ENCODE measurements around the gene GALNT18. TPM values are rescaled to one million over a fixed set of nuclear protein-coding genes. Genes with fewer than 3 reads are reported as not detected.

GALNT18 gene
- total RNA-seq, 5 donors from 2014 or later (not counting 1 experiment from before 2014, with no cell fraction given) = 0.10 to 0.15 TPM; not detected in 3

DNA sequence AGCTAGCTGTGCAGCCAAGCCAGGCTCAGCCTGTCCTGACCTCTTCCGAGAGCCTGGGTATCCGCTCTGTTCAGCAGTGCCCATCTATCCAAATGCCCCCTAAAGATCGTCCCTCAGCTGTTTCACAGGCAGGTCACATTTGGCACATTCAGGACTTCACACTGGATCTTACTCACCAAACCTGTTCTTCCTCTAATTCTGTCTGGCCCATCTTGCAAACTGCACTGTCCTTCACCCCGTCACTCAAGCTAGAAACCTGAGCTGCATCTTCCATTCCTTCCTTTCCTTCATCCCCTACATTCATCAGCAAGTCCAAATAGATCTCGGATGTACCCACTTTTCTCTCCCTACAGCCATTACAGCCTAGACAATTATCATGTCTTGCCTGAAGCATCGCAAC lies 208.0 kb downstream of the GALNT18 start:
- Histone ChIP-seq H3K27ac (ENCODE audit: low read length) (no peak overlapping the region), H3K4me3 (ENCODE audit: control insufficient read depth in 1 of 2, extremely low read depth in 1 of 2, low read length in 1 of 2) (no peak overlapping the region), H3K9me3 (no peaks in the 10 kb centered on the region), H3K4me1 (ENCODE audit: control insufficient read depth in 1 of 2, extremely low read depth in 1 of 2, insufficient read depth in 2 of 2, low read length in 2 of 2) (no peaks in the 10 kb centered on the region), H3K27me3 (replicated peaks in 1 of 2; ENCODE audit: control insufficient read depth in 2 of 2, extremely low read depth in 1 of 2, insufficient read depth in 2 of 2, low read length in 1 of 2) (peaks cover 0 to 25% of the 10 kb centered on the region in 2 experiments), H3K36me3 (ENCODE audit: control insufficient read depth in 2 of 2, extremely low read depth in 1 of 2, insufficient read depth in 1 of 2, low read length in 1 of 2) (no peaks in the 10 kb centered on the region)
- WGBS (ENCODE audit: insufficient coverage) = 70% methylated on average over 6 of the region's 6 CpGs
- DNase-seq (no peak), ATAC-seq (replicated peaks in 1 of 4) (no peak)
- H3K9me3 Mint-ChIP-seq = no peaks in the 10 kb centered on the region
- H3K36me3 Mint-ChIP-seq = no peaks in the 10 kb centered on the region
- H3K27ac Mint-ChIP-seq = peak overlapping the region in 1 of 2 donors; percentile 45
- H3K4me1 Mint-ChIP-seq = peaks cover 0 to 2% (median 0%) of the 10 kb centered on the region in 3 donors
- H3K27me3 Mint-ChIP-seq = peaks cover 22 to 24% of the 10 kb centered on the region in 2 donors
- CTCF ChIA-PET = no interaction called here
- H3K4me3 Mint-ChIP-seq = no peak overlapping the region
- POLR2A ChIA-PET = no interaction called here

DNA sequence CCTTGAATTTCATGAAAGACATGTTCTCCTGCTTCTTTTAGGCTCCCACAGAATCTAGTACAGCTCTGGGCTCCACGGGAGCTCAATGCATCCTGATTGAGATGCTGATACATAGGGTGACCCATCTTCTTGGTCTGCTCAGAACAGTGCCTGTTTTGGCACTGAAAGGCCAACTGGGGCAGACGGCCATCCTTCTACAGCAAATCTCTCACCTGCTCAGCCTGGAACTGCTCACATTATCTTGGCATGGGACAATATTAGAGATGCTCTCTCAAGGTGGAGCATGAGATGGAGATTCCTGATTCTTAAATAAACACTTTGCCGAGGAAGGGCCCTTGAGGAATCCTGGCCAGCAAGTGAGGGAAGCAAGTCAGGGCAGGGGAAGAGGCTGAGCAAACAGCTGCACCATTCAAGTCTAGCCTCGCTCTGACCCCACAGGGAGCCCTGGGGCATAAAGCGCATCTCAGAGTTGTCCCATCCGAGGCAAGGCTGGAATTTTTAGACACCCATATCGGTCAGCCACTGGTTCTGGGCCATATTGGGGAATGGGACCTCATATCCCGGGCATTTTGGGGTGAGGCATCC lies 210.3 kb downstream of the GALNT18 start:
- Histone ChIP-seq H3K9me3 (no peaks in the 10 kb centered on the region), H3K27ac (ENCODE audit: low read length) (no peak overlapping the region), H3K27me3 (replicated peaks in 1 of 2; ENCODE audit: control insufficient read depth in 2 of 2, extremely low read depth in 1 of 2, insufficient read depth in 2 of 2, low read length in 1 of 2) (peaks cover 0 to 16% of the 10 kb centered on the region in 2 experiments), H3K36me3 (ENCODE audit: control insufficient read depth in 2 of 2, extremely low read depth in 1 of 2, insufficient read depth in 1 of 2, low read length in 1 of 2) (no peaks in the 10 kb centered on the region), H3K4me1 (ENCODE audit: control insufficient read depth in 1 of 2, extremely low read depth in 1 of 2, insufficient read depth in 2 of 2, low read length in 2 of 2) (no peaks in the 10 kb centered on the region), H3K4me3 (ENCODE audit: control insufficient read depth in 1 of 2, extremely low read depth in 1 of 2, low read length in 1 of 2) (no peak overlapping the region)
- DNase-seq = no peak
- Mint-ChIP-seq H3K4me1 (peaks cover 0 to 2% (median 0%) of the 10 kb centered on the region in 3 donors), H3K4me3 (no peak overlapping the region), H3K36me3 (no peaks in the 10 kb centered on the region), H3K9me3 (no peaks in the 10 kb centered on the region), H3K27me3 (peaks cover 19 to 21% of the 10 kb centered on the region in 2 donors), H3K27ac (no peak overlapping the region)
- WGBS (ENCODE audit: insufficient coverage) = 62% methylated on average over 7 of the region's 8 CpGs
- ChIA-PET CTCF (interaction anchor here in 1 of 2 donors (0.6 kb wide), 1 partner anchor 279 kb away, joined by 3 read pairs; no protein-coding TSS in a partner anchor), POLR2A (no interaction called here)
- no peak for ATAC-seq (replicated peaks in 1 of 4)

DNA sequence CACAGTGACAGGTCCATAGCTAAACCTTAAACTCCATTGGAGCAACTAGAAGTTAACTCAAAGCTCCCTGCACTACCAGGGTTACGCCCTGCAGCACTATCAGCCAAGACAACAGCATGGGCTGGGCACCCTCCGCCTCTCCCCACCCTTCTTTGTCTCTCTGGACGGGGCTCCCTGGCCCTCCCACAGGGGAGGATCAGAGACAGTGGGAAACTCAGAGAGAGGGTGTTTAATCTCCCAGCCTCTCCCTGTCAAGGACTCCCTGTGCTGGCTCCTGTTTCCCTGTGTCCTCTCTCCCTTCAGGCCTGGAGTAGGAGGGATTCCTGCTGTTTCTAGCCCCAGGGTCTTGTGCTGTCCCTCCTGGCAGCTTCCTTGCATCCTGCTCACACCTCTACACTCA lies 211.9 kb downstream of the GALNT18 start:
- DNase-seq (no peak), ATAC-seq (replicated peaks in 1 of 4) (no peak)
- Histone ChIP-seq H3K36me3 (ENCODE audit: control insufficient read depth in 2 of 2, extremely low read depth in 1 of 2, insufficient read depth in 1 of 2, low read length in 1 of 2) (no peaks in the 10 kb centered on the region), H3K27ac (ENCODE audit: low read length) (no peak overlapping the region), H3K9me3 (no peaks in the 10 kb centered on the region), H3K4me1 (ENCODE audit: control insufficient read depth in 1 of 2, extremely low read depth in 1 of 2, insufficient read depth in 2 of 2, low read length in 2 of 2) (no peaks in the 10 kb centered on the region), H3K27me3 (replicated peaks in 1 of 2; ENCODE audit: control insufficient read depth in 2 of 2, extremely low read depth in 1 of 2, insufficient read depth in 2 of 2, low read length in 1 of 2) (peaks cover 0 to 16% of the 10 kb centered on the region in 2 experiments), H3K4me3 (ENCODE audit: control insufficient read depth in 1 of 2, extremely low read depth in 1 of 2, low read length in 1 of 2) (no peak overlapping the region)
- H3K27me3 Mint-ChIP-seq = peaks cover 17 to 23% of the 10 kb centered on the region in 2 donors
- CTCF ChIA-PET = no interaction called here
- no peak overlapping the region for H3K27ac Mint-ChIP-seq
- no peaks in the 10 kb centered on the region for H3K36me3 Mint-ChIP-seq
- H3K4me3 Mint-ChIP-seq = no peak overlapping the region
- no CpG with 5 or more reads among the region's 3 CpGs for WGBS (ENCODE audit: insufficient coverage)
- H3K4me1 Mint-ChIP-seq = no peaks in the 10 kb centered on the region
- POLR2A ChIA-PET = no interaction called here
- H3K9me3 Mint-ChIP-seq = no peaks in the 10 kb centered on the region

DNA sequence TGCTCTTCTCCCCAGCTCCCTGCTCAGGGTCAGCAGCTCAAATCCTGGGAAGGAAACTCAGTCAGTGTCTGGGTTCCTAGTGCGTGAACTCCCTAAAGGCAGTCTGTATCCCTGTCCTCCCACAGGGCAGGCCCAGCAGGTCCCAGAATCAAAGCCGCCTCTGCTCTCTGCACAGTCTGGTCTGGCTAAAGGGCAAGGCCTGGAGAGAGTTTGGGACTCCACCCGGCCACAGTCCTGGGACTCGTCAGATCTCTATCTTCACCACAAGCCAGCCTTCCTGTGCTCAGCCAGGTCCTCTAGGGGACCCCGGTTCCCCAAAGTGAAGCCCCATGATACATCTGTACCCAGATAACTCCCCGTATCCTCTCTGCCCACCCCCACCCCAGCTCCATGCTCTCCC lies 212.6 kb downstream of the GALNT18 start:
- H3K4me3 Mint-ChIP-seq = no peak overlapping the region
- no peaks in the 10 kb centered on the region for H3K9me3 Mint-ChIP-seq
- H3K4me1 ChIP-seq (ENCODE audit: control insufficient read depth in 1 of 2, extremely low read depth in 1 of 2, insufficient read depth in 2 of 2, low read length in 2 of 2) = no peaks in the 10 kb centered on the region
- H3K27me3 ChIP-seq (replicated peaks in 1 of 2; ENCODE audit: control insufficient read depth in 2 of 2, extremely low read depth in 1 of 2, insufficient read depth in 2 of 2, low read length in 1 of 2) = peaks cover 0 to 23% of the 10 kb centered on the region in 2 experiments
- ChIA-PET POLR2A (no interaction called here), CTCF (no interaction called here)
- DNase-seq (no peak), ATAC-seq (replicated peaks in 1 of 4) (peak in 1 of 4 experiments; percentile 10)
- WGBS (ENCODE audit: insufficient coverage) = 23% methylated on average over 5 of the region's 6 CpGs
- H3K4me3 ChIP-seq (ENCODE audit: control insufficient read depth in 1 of 2, extremely low read depth in 1 of 2, low read length in 1 of 2) = no peak overlapping the region
- H3K27ac Mint-ChIP-seq = no peak overlapping the region
- H3K27me3 Mint-ChIP-seq = peaks cover 22% of the 10 kb centered on the region in 2 donors
- no peak overlapping the region for H3K27ac ChIP-seq (ENCODE audit: low read length)
- no peaks in the 10 kb centered on the region for H3K36me3 ChIP-seq (ENCODE audit: control insufficient read depth in 2 of 2, extremely low read depth in 1 of 2, insufficient read depth in 1 of 2, low read length in 1 of 2)
- no peaks in the 10 kb centered on the region for H3K9me3 ChIP-seq
- H3K4me1 Mint-ChIP-seq = no peaks in the 10 kb centered on the region
- H3K36me3 Mint-ChIP-seq = no peaks in the 10 kb centered on the region

DNA sequence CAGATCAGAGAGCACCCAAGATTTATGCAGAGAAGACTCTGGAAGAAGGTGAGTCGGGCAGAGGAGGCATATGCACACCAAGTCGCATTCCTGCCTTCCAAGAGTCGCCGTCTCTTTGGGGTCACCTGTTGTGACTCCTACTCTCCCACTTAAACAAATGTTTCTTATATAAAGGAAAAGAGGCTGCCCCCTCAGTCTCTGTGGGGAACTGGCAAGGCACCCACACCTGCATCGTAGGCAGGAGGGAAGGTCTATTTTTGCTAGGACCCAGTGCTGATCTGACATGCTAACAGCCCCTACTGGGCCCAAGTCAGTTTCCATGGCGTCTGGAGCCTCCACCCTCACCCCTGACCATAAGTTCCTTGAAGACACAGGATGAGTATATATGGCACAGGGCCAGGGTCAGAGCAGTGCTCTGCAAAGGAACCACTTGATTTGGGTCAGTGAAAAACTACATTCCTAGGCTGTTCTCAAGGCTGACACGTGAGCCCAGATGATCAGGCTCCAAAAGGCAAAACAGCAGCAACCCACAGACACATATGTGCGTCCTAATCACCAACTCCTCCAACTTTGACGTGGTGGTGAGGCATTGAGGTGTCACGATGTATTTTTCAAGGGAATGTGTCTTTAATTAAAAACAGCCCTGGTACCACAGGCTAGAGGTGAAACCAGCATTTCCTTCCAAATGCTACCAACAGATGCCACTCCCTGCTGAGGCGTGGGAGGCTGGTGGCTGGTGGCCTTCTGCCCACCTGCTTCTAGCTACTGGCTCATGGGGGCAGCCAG lies 213.2 kb downstream of the GALNT18 start:
- no peaks in the 10 kb centered on the region for H3K9me3 Mint-ChIP-seq
- Histone ChIP-seq H3K9me3 (no peaks in the 10 kb centered on the region), H3K27me3 (replicated peaks in 1 of 2; ENCODE audit: control insufficient read depth in 2 of 2, extremely low read depth in 1 of 2, insufficient read depth in 2 of 2, low read length in 1 of 2) (peaks cover 0 to 28% of the 10 kb centered on the region in 2 experiments), H3K36me3 (ENCODE audit: control insufficient read depth in 2 of 2, extremely low read depth in 1 of 2, insufficient read depth in 1 of 2, low read length in 1 of 2) (no peaks in the 10 kb centered on the region), H3K4me3 (ENCODE audit: control insufficient read depth in 1 of 2, extremely low read depth in 1 of 2, low read length in 1 of 2) (no peak overlapping the region), H3K27ac (ENCODE audit: low read length) (no peak overlapping the region), H3K4me1 (ENCODE audit: control insufficient read depth in 1 of 2, extremely low read depth in 1 of 2, insufficient read depth in 2 of 2, low read length in 2 of 2) (no peaks in the 10 kb centered on the region)
- no peak overlapping the region for H3K27ac Mint-ChIP-seq
- H3K4me1 Mint-ChIP-seq = no peaks in the 10 kb centered on the region
- H3K36me3 Mint-ChIP-seq = no peaks in the 10 kb centered on the region
- POLR2A ChIA-PET = no interaction called here
- DNase-seq (no peak), ATAC-seq (replicated peaks in 1 of 4) (no peak)
- 56% methylated on average over 2 of the region's 11 CpGs for WGBS (ENCODE audit: insufficient coverage)
- H3K4me3 Mint-ChIP-seq = no peak overlapping the region
- peaks cover 17 to 21% of the 10 kb centered on the region in 2 donors for H3K27me3 Mint-ChIP-seq
- CTCF ChIA-PET = no interaction called here

DNA sequence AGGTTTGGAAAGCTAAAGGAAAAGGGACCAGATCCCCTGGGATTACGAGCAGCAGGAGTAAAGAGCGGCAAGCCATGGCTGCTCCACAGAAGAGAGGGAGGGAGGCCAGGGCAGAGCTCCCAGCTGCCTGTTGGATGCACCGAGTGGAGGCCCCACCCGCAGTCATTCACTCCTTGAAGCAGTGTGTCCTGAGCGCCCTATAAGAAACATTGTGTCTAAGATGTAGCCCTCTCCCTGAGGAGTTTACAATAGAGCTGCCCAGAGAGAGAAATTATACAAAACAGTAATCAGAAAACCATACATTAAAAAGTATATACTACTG lies 214.1 kb downstream of the GALNT18 start:
- POLR2A ChIA-PET = no interaction called here
- no peaks in the 10 kb centered on the region for H3K36me3 Mint-ChIP-seq
- peaks cover 0 to 32% of the 10 kb centered on the region in 2 experiments for H3K27me3 ChIP-seq (replicated peaks in 1 of 2; ENCODE audit: control insufficient read depth in 2 of 2, extremely low read depth in 1 of 2, insufficient read depth in 2 of 2, low read length in 1 of 2)
- ATAC-seq (replicated peaks in 1 of 4) = no peak
- WGBS (ENCODE audit: insufficient coverage) = 80% methylated on average over 2 of the region's 5 CpGs
- peaks cover 15 to 24% of the 10 kb centered on the region in 2 donors for H3K27me3 Mint-ChIP-seq
- CTCF ChIA-PET = no interaction called here
- H3K36me3 ChIP-seq (ENCODE audit: control insufficient read depth in 2 of 2, extremely low read depth in 1 of 2, insufficient read depth in 1 of 2, low read length in 1 of 2) = no peaks in the 10 kb centered on the region
- no peaks in the 10 kb centered on the region for H3K4me1 ChIP-seq (ENCODE audit: control insufficient read depth in 1 of 2, extremely low read depth in 1 of 2, insufficient read depth in 2 of 2, low read length in 2 of 2)
- no peak for DNase-seq
- H3K9me3 Mint-ChIP-seq = no peaks in the 10 kb centered on the region
- H3K27ac Mint-ChIP-seq = no peak overlapping the region
- no peak overlapping the region for H3K4me3 ChIP-seq (ENCODE audit: control insufficient read depth in 1 of 2, extremely low read depth in 1 of 2, low read length in 1 of 2)
- H3K9me3 ChIP-seq = no peaks in the 10 kb centered on the region
- no peak overlapping the region for H3K4me3 Mint-ChIP-seq
- H3K4me1 Mint-ChIP-seq = no peaks in the 10 kb centered on the region
- no peak overlapping the region for H3K27ac ChIP-seq (ENCODE audit: low read length)
